Nucleus accumbens (tissue), 56 donors: Measurements from ENCODE around the gene TCF12.
"Not testable (repeated sequence)": the region's sequence is repeated elsewhere in the genome, so short reads cannot be mapped to it uniquely, and the experiment has no call there.

ENCODE experiments used
- DNase-seq, 56 donors: peaks; one replicate each; lab custom pipeline; 2025; lab: John Stamatoyannopoulos, UW

The TCF12 gene

DNA sequence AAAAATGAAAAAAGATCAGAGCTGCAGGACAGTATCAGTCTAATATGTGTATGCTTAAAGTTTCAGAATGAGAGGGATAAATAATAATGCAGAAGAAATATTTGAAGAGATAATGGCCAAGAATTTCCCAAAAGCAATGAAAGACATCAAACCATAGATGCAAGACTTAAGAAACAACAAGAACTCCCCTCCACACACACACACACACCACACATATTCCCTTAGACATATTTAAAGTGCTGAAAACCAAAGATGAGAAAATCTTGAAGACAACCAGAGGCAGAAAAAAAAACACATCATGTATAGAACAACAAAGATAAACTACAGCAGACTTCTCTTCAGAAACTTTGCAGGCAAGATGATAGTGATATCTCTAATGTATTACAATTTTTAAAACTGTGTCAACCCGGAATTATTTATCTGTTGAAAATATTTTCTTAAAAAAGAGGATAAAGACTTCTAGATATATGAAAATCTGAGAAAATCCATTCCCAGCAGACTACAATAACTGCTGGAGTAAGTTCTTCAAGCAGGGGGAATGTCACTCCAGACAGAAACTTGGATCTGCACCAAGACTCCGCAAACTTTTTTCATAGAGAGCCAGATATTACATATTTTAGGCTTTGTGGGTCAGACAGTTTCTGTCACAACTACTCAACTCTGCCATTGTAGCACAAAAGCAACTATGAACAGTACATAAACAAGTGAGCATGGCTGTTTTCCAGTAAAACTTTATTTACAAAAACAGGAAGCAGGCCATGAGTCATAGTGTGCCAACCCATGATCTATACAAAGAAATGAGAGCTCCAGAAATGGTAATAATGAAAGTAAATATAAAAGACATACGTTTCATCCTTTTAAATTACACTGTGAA lies 234.5 kb downstream of the TCF12 start:
- DNase-seq = no peak

DNA sequence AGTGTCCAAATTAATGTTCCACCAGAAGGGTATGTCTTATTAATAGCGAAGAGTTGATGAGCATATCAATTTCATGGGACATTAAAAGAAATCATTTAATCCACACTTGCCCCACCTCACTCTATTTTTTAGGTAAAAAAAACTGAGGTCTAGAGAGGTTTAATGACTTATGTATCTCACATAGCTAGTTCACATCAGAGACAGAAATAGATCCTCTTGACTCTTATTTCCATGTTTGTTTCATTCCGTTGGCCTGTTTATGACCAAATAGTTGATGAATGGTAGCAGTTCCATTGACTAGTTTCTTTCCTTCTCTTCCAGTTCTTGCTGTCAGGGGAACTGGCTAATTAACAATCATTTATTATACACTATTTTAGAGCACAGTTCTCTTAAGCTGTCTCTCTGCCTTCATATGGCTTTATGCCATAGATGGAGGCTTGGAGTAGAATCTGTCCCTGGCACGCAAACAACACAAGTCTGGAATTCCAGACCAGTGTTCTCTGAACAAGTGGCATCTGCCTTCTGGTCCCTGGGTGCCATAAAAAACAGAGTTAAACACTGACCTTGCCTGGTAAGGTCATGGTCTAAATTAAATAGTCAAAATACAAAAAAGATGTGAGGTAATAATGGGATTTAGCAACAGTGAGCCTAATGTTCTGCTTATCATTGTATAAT lies 237.9 kb downstream of the TCF12 start:
- peak in 20 of 56 donors; percentile 3 to 58 (median 12) for DNase-seq

DNA sequence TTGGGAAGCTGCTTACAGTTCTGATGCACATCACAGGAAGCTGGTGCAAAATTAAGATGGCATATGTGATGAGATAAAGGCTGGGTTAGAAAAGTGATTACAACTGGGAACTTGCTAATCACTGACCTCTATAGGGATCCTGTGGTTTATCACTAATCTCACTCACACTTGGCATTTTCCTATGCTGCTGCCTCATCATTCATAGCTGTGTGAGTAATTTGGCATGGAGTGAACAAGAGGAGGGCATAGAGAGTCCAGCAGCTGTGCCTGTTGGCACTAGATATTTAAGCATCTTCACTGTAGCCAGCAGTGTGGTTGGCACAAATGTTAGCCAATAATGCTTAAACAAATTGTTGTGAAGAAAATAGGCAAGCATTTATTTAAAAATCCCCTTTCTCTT lies 240.1 kb downstream of the TCF12 start:
- DNase-seq = peak in 35 of 56 donors; percentile 6 to 81 (median 29)

GRCh38 chr15:57158997-57159668 lies 240.7 kb downstream of the TCF12 start:
- no peak for DNase-seq

DNA sequence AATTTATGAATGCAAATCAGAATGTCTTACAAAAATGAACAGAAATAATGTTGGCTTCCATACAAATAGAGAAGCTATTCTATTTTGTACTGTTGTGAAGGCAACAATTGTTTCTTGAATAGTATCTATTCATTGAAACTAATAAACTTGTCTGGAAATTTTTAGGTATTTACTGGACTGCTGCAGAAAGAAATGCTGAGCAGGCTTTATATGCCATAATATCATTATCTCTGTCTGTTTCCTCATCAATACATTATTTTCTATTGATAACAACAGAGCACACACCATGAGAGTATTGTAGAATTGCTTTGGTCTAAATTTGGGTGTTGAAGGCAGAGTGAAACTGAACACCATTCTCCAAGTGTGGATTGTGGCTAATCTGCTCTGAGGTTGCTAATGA lies 241.3 kb downstream of the TCF12 start:
- DNase-seq = no peak

GRCh38 chr15:57160823-57161560 lies 242.5 kb downstream of the TCF12 start:
- DNase-seq = no peak

GRCh38 chr15:57164251-57164650 lies 245.8 kb downstream of the TCF12 start:
- DNase-seq = not testable (repeated sequence)

- peak in 1 of 56 donors; percentile 1 for DNase-seq
Measured at GRCh38 chr15:57165992-57166391, 247.5 kb downstream of the TCF12 start.

GRCh38 chr15:57167821-57168395 lies 249.5 kb downstream of the TCF12 start:
- no peak for DNase-seq

- DNase-seq = no peak
Measured at GRCh38 chr15:57169643-57170042, 251.2 kb downstream of the TCF12 start.

GRCh38 chr15:57171426-57171825 lies 253.0 kb downstream of the TCF12 start:
- no peak for DNase-seq

DNA sequence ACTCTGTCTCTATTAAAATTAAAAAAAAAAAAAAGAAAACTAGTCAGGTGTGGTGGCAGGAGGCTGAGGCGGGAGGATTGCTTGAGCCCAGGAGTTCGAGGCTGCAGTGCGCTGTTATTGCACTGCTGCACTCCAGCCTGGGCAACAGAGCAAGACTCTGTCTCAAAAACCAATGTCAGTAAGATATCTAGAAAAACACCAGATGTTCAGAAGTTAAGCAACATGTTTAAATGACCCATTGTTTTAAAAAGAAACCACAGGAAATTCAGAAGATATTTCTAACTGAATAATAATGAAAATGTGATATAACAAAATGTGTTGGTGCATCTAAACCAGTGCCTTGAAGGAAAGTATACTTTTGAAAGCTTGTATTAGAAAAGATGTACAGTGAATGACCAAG lies 254.5 kb downstream of the TCF12 start:
- no peak for DNase-seq

DNA sequence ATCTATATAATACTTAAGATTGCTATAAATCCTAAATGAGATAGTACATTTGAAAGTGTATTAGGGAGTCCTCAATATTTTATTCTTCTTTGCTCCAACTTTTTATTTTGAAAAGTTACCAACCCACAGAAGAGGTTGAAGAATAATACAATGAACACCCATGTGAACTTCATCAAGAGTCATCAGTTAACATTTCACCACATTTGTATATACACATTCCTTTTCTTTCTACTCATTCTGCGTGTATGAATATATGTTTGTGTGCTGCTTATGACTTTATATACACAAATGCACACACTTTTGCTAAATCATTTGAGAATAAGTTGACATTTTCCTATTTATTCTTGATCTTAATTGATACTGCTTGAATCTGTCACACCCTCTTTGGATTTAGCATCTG lies 264.6 kb downstream of the TCF12 start:
- DNase-seq = no peak

GRCh38 chr15:57183614-57184344 lies 265.3 kb downstream of the TCF12 start:
- DNase-seq = no peak

GRCh38 chr15:57184502-57184901 lies 266.1 kb downstream of the TCF12 start:
- DNase-seq = no peak

DNA sequence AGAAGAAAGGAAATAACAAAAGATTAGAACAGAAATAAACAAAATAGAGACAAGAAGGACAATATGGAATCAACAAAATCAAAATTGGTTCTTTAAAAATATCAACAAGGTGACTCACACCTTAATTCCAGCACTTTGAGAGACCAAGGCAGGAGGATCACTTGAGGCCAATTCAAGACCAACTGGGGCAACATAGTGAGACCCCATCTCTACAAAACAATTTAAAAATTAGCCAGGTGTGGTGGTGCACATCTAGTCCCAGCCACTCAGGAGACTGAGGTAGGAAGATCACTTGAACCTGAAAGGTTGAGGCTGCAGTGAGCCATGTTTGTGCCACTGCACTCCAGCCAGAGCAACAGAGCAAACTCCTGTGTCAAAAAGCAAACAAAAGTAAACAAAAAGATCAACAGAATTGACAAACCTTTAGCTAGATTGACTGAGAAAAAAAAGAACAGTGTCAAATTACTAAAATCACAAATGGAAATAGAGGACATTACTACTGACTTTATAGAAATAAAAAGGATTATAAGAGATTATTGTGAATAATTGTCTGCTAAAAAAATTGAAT lies 267.1 kb downstream of the TCF12 start:
- DNase-seq = no peak

DNA sequence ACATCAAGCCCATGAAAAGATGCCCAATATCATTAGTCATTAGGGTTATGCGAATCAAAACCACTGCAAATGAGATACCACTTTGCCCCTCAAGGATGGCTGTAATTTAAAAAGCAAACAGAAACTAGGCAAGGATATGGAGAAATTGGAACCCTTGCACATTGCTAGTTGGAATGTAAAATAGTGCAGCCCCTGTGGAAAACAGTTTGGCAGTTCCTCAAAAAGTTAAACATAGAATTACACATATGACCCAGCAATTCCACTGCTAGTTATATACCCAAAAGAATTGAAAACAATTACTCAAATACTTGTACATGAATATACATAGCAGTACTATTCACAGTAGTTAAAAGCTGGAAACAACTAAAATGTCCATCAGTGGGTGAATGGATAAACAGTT lies 271.0 kb downstream of the TCF12 start:
- no peak for DNase-seq

DNA sequence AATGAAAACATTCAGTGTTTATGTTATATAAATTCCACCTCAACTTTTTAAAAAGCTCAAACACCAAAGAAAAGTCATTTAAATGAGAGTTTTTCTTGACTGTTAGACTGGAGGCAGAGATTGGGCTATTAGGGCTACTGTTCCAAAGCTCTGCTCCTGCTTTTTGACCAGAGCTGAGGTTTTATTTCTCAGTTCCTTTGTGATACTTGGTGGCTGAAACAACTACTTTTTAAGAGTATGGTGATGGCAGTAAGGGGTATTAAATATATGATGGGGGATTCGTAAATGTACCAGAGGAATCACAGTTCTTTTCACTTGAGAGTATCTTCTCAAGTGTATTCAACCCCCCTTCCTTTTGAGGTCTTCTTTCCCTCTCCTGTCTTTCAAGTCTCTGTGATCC lies 271.8 kb downstream of the TCF12 start:
- no peak for DNase-seq

GRCh38 chr15:57193161-57193560 lies 274.7 kb downstream of the TCF12 start:
- DNase-seq = no peak
